Choroid plexus epithelial cell (primary cell): ENCODE results near the gene TGFBR3.
A peak's percentile ranks its signal among the peaks of the same experiment; 100 is the strongest.

ENCODE experiments used
- DNase-seq: peaks from one replicate; pipeline ENCODE4 v3.0.0-alpha.2; 2010; ENCODE audit warnings: low read depth
- H3K4me3 ChIP-seq: 2 replicates; pipeline ENCODE4 v1.5.1; 2011; ENCODE audit warnings: low read depth, mild to moderate bottlenecking, control low read depth, low read length, moderate library complexity
- TF ChIP-seq, protein P1 (sequence below): conservative IDR thresholded peaks from 2 replicates; pipeline ENCODE4 v1.5.1; 2011; ENCODE audit warnings: low read depth, mild to moderate bottlenecking, control low read depth, inconsistent platforms, low read length, moderate library complexity

The TGFBR3 gene

DNA sequence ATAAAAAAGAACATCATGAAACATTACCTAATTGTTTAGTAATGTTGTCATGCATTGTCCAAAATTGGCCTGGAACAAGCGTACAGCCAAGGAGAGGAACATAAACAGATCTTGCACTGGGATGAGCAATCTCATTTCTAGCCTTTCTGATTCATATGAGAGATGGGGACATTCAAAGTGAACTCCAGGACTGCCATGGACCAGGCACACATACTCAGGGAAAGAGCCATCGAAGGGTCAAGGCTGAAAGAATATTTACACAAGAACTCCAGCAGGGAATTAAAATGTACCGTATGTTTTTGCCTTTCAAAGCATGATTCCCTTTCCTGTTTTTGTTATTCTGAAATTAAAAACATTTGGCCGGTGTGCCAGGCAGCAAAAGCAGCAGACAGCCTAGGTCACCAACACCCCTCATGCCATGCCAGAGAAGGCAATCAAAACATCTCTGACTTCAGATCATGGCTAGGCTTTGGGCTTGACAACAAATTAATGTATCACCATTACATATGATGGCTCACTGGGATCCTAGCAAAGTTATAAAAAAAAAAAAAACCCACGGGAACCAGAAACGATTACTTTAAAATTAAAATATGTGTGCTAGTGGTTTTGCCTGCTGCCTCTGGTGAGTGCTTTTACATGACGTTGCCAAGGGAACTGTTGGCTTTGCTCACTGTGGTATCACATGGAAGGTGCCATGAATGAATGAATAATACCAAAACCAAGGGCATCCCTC lies 159.8 kb downstream of the TGFBR3 start:
- no peak overlapping the region for H3K4me3 ChIP-seq
- peak; percentile 92 for DNase-seq
- TF ChIP-seq, protein P1, sequence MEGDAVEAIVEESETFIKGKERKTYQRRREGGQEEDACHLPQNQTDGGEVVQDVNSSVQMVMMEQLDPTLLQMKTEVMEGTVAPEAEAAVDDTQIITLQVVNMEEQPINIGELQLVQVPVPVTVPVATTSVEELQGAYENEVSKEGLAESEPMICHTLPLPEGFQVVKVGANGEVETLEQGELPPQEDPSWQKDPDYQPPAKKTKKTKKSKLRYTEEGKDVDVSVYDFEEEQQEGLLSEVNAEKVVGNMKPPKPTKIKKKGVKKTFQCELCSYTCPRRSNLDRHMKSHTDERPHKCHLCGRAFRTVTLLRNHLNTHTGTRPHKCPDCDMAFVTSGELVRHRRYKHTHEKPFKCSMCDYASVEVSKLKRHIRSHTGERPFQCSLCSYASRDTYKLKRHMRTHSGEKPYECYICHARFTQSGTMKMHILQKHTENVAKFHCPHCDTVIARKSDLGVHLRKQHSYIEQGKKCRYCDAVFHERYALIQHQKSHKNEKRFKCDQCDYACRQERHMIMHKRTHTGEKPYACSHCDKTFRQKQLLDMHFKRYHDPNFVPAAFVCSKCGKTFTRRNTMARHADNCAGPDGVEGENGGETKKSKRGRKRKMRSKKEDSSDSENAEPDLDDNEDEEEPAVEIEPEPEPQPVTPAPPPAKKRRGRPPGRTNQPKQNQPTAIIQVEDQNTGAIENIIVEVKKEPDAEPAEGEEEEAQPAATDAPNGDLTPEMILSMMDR, result no peak

DNA sequence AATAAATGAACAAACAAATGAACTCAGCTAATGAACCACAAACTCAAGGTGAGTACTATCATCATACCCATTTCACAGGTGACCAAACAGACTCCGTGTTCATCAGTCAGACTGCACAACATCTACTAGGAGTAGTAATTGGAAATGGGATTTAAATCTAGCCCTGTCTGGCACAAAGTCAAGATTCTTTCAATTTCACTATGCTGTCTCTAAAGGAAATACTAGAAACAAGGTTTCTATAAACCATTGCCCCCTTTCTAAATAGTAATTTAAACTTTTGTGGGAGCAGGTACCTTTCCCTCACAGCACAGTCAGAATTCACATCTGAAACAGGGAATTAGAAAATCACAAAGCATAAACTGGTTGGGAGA lies 160.3 kb downstream of the TGFBR3 start:
- TF ChIP-seq, protein P1, result no peak
- no peak for DNase-seq
- H3K4me3 ChIP-seq, result no peak overlapping the region

DNA sequence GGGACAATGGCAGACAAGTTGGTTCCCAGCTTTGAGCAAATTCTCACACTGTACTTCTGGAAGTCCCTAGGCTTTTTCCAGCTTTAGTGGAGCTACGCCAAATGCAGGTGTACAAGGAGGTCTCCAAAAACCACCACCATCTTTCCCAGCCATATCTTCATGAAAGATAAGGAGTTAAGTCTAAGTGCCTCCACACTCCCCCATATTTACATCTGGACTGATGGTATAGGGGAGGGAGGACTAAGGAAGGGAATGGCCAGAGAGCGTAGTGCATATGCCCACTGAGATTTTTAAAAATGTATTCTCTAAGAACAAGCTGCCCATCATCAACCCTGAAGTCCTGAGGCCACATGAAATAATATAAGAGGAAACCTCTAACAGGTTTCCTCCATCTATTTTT lies 161.3 kb downstream of the TGFBR3 start:
- no peak for DNase-seq
- TF ChIP-seq, protein P1, result no peak
- no peak overlapping the region for H3K4me3 ChIP-seq

DNA sequence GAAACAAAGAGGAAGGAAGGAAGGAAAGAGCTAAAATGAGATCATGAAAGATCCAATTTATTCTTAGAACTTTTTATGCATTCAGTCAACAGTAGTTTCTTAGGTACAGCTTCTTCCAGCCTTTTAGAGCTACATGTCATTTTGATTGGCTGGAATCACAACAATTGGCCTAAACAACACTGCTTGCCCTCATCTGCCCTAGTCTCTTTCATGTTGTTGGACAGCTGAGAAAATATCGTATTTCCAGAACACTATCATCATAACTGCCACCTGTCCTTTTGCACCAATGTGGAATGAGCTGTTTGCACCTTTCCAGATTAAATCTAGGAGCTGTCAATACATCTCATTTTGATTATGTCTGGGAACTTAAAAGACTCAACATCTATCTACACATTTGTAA lies 161.7 kb downstream of the TGFBR3 start:
- no peak for DNase-seq
- H3K4me3 ChIP-seq, result no peak overlapping the region
- TF ChIP-seq, protein P1, result no peak

DNA sequence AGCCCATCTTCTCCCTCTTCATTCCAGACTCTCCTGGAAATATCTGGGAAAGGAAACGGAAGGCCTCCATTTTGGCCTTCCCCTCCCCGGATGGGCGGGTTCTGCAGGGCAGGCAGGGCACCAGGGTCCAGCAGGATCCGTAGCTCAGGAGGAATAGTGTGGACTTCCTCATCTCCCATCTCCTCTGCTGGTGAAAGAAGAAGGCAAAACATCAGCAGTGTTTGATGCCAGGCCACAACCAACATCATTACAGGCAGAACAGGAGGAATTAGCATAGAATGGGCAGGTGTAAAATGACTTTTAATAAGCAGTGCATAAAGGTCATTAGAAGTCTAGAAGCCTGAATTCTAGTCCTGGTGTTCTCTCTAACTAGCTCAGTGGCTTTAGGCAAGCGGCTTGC lies 165.9 kb downstream of the TGFBR3 start:
- no peak for DNase-seq
- TF ChIP-seq, protein P1, result no peak
- no peak overlapping the region for H3K4me3 ChIP-seq

DNA sequence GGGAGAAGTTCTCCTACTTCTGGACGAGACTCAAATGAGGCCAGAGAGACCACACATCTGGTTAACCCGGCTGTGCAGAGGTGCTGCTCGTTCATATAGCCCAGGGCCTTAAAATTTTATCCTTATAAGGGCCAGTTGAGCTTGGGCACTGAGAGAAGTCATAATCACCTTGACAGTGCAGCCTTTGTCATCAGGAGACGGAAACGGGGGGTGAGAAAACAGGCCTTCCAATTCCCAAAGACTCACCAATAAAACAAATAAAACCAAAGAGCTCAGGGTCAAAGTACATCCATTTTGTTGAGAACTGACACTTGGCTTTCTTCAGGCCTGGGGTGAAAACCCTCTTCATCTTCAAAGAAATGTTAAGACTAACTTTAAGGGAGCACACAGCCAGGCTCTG lies 167.1 kb downstream of the TGFBR3 start:
- no peak for DNase-seq
- H3K4me3 ChIP-seq, result no peak overlapping the region
- TF ChIP-seq, protein P1, result no peak

DNA sequence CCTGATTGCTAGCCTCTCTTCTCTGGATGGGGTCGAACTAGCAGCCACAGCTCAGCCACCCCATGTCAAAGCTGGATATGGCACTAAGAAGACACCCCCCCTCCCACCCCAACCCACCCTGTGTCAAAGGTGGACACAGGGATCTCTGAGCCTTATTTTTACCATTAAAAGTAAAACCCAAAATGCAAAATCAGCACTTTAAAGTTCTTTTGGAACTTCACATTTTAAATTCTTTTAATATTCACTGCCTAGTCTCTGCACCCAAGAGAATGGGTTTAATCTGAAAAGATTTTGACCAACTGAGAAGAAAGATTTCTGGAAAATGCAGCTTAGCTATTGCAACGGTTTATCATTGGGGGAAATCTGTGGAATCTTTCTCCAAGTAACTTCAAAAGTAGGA lies 167.6 kb downstream of the TGFBR3 start:
- TF ChIP-seq, protein P1, result no peak
- no peak for DNase-seq

More for the DNA sequence above, 167.6 kb downstream of the TGFBR3 start:
- no peak overlapping the region for H3K4me3 ChIP-seq
